Activated CD8-positive, alpha-beta memory T cell treated with anti-CD3 and anti-CD28 coated beads for 48 hours (primary cell): Measurements from ENCODE around the gene CDK5R1.
"Not testable (repeated sequence)": the region's sequence is repeated elsewhere in the genome, so short reads cannot be mapped to it uniquely, and the experiment has no call there.

Experiments used
- DNase-seq, 3 experiments: peaks; one replicate each; pipeline ENCODE4 v3.0.0-alpha.2; 2020; ENCODE audit warnings: low read depth in 2 of 3, low spot score in 2 of 3

Gene CDK5R1

DNA sequence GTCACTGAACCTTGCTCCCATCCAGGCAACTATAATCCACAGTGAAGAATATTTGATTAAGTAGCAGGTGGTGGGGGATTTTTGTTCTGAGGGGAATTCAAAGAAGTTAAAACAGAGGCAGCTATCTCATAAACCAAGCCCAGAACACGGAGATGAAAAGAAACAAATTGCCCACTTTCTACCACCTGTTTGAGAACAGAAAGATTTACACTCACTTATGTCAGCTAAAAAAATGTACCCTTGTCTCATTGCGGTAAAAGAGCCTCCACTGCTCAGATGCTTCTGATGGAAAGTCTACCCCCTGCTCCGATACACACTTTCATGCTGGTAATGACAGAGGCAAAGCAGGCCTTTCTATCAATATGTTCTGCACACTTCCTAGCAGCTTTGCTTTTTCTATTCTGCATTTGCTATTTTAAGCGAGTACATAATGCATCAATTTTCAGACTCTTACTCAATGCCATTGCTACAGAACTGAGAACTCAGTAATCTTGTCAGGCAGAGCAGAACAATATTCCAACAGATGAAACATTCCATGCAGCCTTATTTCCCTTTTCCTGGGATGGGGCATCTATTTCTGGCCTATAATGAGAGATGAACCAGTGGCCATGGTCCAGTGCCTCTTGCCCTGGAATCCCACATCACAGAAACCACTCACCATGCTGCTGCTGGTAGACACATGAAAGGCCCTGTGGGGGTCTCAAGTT, 29.0 kb downstream of the CDK5R1 start:
- no peak for DNase-seq

DNA sequence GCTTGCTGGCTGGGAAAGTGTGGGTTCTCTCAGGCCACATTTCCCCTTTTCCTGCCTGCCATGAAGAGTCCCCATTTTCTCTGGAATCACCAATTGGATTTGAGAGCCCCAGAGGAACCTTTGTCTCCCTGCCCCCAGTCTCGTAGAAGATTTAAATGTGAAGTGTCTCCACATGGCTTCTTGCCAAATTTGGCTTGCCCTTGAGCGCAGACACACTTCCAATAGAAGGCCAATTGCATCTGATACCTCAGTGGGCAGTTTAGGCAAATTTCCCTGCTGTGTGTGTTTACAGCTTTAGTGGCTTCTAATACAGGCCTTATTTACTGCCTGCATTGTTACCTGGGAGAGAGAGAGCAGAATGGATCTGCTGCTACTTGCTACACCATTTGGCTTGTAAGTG, 29.7 kb downstream of the CDK5R1 start:
- no peak for DNase-seq

DNA sequence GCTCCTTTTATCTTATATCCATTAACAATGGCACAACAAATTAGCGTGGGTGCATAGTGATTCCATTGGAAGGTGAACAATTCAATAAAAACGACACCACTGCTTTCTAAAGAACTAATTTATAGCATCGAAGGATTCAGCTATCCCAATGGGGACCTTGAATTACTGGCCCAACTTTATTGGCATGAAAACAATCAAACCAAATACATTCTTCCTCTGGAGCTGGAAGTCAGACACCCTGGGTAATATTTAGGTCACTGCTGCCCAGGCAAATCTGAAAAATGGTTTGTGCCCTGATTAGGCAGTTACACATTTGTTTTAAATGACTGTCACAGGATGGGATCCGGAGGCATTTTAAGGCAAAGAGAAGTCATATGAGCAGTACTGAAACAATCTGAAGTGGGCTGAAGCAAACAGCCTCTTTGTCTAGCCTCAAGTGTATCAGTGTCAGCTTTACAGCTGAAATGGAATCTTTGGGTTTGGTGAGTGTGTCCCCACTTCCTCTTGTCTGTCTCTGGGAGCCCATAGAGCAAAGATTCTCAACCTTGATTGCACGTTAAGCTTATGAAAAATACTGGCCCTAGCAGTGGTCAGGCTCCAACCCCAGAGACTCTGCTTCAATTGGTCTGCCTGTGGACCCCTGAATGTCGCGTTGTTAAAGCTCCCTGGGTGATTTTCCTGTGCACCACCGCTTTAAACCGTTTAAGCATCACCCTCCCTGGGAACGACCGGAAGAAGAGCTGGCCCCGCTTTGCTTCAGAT, 30.3 kb downstream of the CDK5R1 start:
- DNase-seq = no peak

DNA sequence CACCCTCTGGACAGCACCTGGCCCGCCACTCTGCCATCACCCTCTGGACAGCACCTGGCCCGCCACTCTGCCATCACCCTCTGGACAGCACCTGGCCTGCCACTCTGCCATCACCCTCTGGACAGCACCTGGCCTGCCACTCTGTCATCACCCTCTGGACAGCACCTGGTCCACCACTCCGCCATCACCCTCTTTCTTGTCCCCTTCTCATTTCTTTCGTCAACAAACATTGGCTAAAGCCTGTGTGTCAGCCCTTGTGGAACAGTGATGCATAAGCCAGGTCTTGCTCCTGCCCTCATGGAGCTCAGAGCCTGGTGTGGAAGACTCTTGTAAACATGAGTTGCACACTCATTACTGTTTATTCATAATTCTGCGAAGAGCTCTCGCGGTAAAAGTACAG, 31.2 kb downstream of the CDK5R1 start:
- DNase-seq = no peak

DNA sequence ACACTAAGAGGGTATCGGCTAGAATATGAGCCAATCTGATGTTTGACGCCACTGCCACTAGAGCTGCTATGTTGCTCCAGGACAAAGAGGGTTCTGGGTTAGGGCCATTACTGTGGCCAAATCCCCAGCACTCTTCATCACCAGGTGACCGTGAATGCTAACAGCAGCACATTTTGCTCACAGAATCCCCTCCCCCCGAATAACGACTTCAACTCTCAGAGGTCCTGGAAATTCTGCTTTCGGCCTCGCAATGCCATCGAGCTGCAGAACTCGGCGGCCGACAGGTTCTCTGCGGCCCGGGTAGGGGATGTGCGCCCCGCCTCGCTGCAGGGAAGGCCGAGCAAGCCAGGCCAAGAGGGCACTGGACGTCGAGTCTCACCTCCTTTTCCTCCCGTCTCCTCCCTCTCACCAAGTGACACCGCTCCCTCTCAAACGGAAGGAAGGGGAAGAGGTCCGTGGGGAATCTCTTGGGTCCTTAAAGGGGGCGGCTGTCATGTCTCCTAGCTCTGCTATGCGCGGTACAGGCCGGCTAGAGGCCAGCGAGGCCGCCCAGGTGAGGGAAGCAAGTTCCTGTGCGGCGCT, 31.9 kb downstream of the CDK5R1 start:
- no peak for DNase-seq

DNA sequence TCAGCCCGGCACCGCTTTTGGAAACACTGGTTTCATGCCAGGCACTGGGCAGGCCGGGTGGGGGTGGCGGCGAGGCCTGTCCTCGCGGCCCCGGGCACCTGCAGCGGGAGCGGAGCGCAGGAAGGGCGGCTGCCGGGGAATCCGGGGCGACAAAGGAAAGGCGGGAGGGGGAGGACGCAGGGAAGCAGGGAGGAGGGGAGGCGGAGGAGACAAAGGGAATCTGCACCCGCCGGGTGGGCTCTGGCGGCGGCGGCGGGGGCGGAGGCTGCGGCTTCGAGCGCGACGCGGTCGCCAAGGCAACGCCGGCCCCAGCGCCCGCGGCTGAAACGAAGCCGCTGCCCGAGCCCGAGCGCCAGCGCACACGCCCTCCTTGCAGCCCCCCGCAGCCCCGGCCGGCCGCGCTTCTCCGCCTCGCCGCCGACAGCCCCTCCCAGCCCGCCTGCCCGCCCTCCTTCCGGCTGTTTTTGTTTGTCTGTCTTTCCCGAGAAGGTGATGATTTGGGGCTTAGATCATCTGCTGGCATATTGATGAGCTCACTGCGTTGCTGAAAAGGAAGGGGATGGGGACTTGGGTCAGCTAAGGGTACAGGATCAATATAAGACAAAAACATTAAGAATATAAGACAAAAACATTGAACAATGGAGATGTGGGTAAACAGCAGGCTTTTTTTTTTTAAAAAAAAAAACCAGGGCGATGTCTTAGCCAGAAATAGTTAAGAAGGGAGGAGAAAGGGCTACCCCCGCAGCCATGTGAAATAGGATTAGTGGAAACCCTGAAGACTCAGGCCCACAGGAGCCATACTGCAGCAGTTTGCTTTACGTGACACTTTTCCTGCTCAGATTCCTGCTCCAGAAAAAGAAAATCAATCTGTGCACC, 32.7 kb downstream of the CDK5R1 start:
- DNase-seq = peak in 1 of 3 experiments; percentile 35

DNA sequence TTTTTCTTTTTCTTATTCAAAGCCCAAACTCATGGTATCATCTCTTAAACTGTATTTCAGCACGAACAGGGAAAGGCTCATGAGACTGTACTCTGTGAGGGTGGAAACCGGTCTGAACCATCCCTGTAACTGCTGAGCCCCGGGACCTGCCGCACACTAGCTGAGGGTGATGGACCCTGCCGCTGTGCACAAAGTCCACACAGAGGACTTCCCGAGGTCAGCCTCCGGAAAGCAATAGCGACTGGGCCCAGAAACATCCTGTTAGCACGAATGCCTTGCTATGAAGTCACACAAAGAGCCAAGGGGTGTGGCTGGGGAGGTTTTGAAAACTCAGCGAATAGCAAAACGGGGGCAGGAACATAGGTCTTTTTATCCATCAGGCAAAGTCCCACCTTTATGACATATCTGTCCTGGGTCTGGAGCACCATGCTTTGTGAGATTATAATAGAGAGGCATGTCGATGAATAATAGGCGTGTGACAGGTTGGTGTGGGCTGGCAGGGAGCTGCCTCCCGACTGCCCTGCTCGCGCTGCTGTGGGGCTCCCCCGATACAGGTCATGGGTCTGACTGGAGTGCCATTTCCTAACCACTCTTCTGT, 33.4 kb downstream of the CDK5R1 start:
- DNase-seq = no peak

DNA sequence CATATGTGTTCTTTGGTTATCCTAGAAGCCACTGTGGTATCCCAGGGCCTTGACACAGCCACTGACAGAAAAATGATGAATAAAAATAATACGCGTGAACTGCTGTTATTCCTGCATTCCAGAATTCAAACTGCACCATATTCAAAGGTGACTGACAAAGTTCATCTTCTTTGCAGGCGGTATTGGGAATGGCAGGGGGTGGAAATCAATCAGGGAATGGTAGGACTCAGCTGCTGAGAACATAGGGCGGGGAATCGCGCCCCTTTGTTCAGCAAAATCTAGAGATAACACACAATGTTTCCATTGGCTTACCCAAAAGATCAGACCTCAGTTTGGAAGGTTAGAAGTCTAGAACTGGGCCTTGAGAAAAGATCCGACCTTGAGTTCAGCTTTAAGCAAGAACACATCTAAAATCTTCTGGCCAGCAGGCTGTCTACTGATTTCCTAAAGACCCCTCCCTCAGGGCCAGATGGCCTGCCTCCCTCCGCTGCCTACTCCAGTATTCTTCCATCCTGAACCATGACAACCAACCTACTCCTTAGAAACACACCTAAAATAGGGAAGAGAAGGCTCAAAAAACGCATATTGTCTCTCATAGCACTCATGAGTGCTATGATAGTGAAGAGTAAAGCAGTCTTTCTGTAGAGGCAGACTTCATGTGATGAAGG, 34.1 kb downstream of the CDK5R1 start:
- DNase-seq = no peak

DNA sequence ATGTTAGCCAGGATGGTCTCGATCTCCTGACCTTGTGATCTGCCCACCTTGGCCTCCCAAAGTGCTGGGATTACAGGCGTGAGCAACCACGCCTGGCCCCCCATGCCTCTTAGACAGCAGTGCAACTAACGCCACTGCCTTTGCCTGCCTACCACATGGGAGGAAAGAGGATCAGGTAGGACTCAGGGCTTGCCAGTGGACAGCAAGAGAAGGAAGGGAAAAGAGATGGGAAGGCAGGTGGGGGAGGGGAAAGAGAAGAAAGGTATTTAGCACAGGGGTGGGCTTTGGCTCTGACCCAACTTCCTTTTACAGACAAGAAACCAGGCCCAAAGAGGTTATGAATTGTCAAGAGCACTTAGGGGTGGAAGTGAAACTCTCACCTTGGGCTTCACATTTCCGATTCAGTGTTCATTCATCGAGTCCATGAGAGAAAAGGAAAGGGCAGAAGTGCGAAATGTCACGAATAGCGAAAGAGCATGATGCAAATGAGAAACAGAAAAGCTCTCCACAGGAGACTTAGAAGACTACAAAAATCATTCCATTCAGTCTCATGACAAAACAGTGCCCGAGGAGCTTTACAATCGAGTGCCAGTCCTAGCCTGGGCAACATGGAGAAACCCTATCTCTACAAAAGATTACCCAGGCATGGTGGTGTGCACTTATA, 36.4 kb downstream of the CDK5R1 start:
- no peak for DNase-seq

DNA sequence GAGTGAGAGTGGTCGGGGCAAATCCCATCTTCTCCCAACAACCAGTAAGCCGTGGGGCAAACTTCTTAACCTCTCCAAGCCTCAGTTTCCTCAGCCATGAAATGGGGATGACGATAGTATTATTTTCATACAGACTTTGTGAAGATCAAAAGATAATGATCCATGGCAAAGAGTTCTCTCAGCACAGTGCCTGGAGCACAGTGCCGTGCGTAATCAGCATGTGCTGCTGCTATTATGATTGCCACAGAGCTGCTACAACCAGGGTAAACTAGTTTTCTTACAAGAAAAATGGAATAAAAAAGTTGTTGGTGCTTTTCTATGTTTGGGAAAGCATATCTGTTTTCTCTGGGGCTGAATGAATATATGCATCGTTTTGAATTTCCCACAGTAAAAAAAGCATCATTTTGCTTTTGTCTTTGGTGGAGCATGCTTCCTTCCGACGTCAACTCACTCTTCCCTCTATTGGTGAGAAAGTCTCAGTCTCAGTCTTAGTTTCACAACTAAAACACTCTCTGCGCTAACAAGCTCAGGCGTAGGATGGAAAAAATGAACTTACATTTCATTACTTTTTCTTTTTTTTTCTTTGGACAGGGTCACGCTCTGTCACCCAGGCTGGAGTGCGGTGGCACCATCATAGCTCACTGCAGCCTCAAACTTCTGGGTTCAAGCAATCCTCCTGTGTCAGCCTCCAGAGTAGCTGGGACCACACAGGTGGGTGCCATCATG, 37.2 kb downstream of the CDK5R1 start:
- DNase-seq = no peak

DNA sequence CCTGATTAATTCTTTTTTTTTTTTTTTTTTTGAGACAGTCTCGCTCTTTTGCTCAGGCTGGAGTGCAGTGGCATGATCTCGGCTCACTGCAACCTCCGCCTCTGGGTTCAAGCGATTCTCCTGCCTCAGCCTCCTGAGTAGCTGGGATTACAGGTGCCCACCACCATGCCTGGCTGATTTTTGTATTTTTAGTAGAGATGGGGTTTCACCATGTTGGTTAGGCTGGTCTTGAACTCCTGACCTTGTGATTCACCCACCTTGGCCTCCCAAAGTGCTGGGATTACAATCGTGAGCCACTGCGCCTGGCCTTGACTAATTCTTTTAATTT, 37.7 kb downstream of the CDK5R1 start:
- not testable (repeated sequence) for DNase-seq

DNA sequence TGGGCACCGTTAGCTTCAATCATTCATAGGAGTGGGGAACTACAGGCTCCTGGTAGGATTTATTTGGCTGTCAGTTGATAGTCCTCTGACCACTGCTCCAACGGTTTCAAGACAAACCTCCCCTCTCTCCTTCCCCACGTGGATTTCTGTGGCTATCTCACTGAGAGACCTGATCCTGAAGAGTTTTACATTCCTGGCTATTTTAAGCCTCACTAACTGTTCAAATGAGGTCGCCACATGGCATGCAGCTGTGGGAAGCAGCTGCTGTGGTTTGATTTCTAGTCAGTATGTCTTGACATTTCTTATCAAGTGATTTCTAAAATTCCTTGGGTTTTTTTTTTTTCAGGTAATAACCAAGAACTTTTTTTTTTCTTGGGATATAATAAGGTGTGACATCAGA, 38.3 kb downstream of the CDK5R1 start:
- no peak for DNase-seq

DNA sequence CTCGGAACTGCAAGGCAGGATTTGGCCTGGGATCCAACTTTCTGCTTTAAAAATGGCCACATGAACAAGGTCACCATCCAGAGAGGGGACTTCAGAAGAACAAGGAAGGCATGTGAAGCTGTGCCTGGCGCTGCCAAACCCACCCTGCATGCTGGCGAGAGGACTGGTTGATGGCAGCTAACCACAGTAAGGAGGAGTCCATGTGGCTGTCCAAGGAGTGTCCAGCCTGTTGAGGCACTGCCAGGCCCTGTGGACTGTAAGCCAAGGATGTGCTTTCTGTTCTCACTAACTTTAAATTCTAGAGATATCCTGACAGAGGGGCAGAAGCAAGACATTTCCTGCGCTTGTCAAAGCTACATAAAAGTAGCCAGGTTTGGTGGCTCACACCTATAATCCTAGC, 40.4 kb downstream of the CDK5R1 start:
- DNase-seq = no peak

DNA sequence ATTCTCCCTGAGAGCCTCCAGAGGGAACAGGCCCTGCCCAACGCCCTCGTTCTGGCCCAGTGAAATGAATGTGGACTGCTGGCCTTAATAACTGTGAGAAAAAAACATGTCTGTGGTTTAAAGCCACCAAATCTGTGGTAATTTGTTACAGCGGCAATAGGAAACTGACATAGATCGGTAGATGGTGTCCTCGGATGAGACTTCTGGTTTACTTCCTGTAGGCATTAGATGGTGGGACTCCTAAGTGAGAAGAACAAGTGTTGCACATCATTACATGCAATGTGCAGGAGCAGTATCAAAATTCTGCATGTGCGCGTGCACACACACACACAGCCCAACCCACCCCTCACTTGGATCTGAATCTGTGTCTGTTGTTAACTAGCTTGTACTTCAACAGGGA, 42.0 kb downstream of the CDK5R1 start:
- DNase-seq = no peak

DNA sequence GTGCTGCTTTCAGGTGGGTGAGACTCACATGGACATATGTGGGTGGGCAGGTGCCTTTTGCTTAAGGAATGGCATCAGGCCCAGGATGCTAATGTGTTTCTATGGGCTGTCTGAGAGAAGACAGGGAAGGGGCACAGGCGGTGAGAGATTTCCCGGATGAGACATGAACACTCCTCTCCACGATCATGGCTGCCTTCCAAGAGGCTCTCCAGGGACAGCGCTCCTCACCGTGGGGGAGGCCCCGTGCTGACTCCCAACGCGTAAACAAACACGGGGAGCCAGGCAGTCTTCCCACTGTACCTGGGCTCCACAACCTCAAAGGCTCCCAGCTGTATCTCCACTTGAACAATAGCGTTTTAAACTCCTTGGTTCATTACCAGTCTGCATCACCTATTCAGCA, 42.8 kb downstream of the CDK5R1 start:
- no peak for DNase-seq

DNA sequence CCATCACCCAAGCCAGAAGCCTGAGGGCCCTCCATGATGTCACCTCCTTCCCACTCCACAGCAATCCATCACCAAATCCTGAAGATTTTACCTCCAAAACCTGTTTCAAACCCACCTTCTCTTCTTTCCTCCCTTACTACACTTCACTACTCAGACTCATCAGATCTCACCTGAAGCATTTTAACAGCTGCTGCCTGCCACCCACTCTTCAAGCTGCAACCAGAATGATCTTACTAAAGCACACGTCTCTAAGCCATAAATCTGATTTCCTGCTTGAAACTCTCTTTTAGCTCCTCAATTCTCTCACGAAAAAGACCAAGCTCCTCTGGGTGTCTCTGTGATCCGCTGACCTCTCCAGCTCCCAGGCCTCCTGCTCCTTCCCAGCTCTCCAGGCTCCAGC, 46.5 kb downstream of the CDK5R1 start:
- DNase-seq = no peak

DNA sequence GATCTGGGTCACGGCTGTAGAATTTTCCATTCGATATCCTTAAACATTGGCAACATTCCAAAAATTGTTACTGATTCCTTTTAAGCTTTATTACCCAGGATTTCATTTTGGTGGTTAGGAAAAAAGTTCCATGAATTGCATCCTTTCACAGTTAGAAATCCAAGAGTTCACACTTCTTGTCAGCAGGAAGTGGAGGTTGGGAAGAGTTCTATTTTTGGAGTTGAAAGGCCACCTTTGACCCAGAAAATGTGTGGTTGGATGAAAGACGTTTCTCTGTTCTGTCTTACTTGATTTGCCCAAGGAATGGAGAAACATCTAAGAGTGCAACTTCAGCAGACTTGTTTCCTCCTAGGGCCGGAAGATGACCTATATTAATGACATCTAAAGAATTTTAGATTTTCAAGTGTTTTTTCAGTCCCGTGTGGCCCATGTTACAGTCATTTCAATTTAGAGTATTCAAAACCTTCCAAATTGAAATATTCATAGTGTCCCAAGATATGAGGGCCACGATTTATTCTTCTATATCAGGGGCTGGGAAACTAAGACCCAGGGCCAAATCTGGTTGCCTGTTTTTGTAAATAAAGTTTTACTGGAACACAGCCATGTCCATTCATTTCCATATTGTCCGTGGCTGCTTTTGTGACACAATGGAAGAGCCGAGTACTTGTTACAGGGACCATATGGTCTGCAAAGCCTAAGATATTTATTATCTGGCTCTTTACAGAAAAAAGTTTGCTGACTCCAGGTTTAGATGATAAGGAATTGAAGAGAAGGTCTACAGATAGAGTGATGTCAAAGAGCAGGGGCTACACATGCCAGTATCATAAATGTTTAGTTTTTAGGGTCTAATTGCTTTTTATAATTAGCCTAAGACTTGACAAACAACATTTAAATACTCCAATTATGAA, 50.2 kb downstream of the CDK5R1 start:
- no peak for DNase-seq
